ENCODE data around the gene HOXB5.

The HOXB5 gene

GRCh38 chr17:48571024-48571818 is 22.4 kb downstream of the HOXB5 start:
- in situ Hi-C loops (cut with MboI; ENCODE audit: low pct_unique_long_range_greater_than_20kb, low sequenced_read_pairs, unreplicated experiment): no loop called here
- DNase-seq (ENCODE audit: low spot score): no peak
- no peak for TF ChIP-seq CTCF (IDR thresholded peaks at IDR 0.05; ENCODE audit: extremely low read depth, insufficient read depth, missing control alignments)

- in situ Hi-C loops (cut with MboI; ENCODE audit: low pct_unique_long_range_greater_than_20kb, low sequenced_read_pairs, unreplicated experiment): no loop called here
- TF ChIP-seq CTCF (IDR thresholded peaks at IDR 0.05; ENCODE audit: extremely low read depth, insufficient read depth, missing control alignments): no peak
- no peak for DNase-seq (ENCODE audit: low spot score)
Measured at GRCh38 chr17:48570325-48571023, 23.1 kb downstream of the HOXB5 start.

GRCh38 chr17:48569674-48570324 is 23.8 kb downstream of the HOXB5 start:
- in situ Hi-C loops (cut with MboI; ENCODE audit: low pct_unique_long_range_greater_than_20kb, low sequenced_read_pairs, unreplicated experiment): no loop called here
- TF ChIP-seq CTCF (IDR thresholded peaks at IDR 0.05; ENCODE audit: extremely low read depth, insufficient read depth, missing control alignments): no peak
- DNase-seq (ENCODE audit: low spot score): no peak

- in situ Hi-C loops (cut with MboI; ENCODE audit: low pct_unique_long_range_greater_than_20kb, low sequenced_read_pairs, unreplicated experiment): no loop called here
- no peak for DNase-seq (ENCODE audit: low spot score)
- TF ChIP-seq CTCF (IDR thresholded peaks at IDR 0.05; ENCODE audit: extremely low read depth, insufficient read depth, missing control alignments): no peak
Measured at GRCh38 chr17:48569240-48569582, 24.4 kb downstream of the HOXB5 start.

GRCh38 chr17:48568499-48569239 is 24.9 kb downstream of the HOXB5 start:
- in situ Hi-C loops (cut with MboI; ENCODE audit: low pct_unique_long_range_greater_than_20kb, low sequenced_read_pairs, unreplicated experiment): no loop called here
- DNase-seq (ENCODE audit: low spot score): no peak
- TF ChIP-seq CTCF (IDR thresholded peaks at IDR 0.05; ENCODE audit: extremely low read depth, insufficient read depth, missing control alignments): no peak

- DNase-seq (ENCODE audit: low spot score): no peak
- in situ Hi-C loops (cut with MboI; ENCODE audit: low pct_unique_long_range_greater_than_20kb, low sequenced_read_pairs, unreplicated experiment): no loop called here
- TF ChIP-seq CTCF (IDR thresholded peaks at IDR 0.05; ENCODE audit: extremely low read depth, insufficient read depth, missing control alignments): no peak
Measured at GRCh38 chr17:48567646-48568354, 25.8 kb downstream of the HOXB5 start.

All from GM13977 (cell line).